Neural cell (in vitro differentiated cells): ENCODE data around the gene KSR2. TPM values are rescaled to one million over a fixed set of nuclear protein-coding genes. Genes with fewer than 3 reads are reported as not detected.

Experiments
- H2AFZ ChIP-seq: fragments of 200-600, 300-800 bp; sonication (generic), shearing (Covaris generic); 2 replicates; pipeline ENCODE4 v1.6.0; 2014; ENCODE audit warnings: low read depth, mild to moderate bottlenecking, antibody characterized with exemption, low read length, moderate library complexity
- H3F3A ChIP-seq: fragments of 200-600 bp; shearing (Covaris generic); 2 replicates; pipeline ENCODE4 v1.6.1; 2016; ENCODE audit warnings: mild to moderate bottlenecking, moderate library complexity, mixed read lengths, antibody characterized with exemption, low read length; ENCODE audit not compliant: insufficient read depth, poor library complexity, severe bottlenecking
- H3K27ac ChIP-seq: fragments of 200-600, 300-800 bp; sonication (generic), shearing (Covaris generic); 2 replicates; pipeline ENCODE4 v1.5.1; 2014; ENCODE audit warnings: mild to moderate bottlenecking, low read length, moderate library complexity
- H3K27me3 ChIP-seq: fragments of 300-800, 200-600 bp; sonication (generic), shearing (Covaris generic); 2 replicates; pipeline ENCODE4 v1.6.0; 2014; ENCODE audit warnings: mild to moderate bottlenecking, low read depth, low read length, moderate library complexity; ENCODE audit not compliant: insufficient read depth
- H3K36me3 ChIP-seq: fragments of 300-800, 200-600 bp; sonication (generic), shearing (Covaris generic); 2 replicates; pipeline ENCODE4 v1.5.1; 2014; ENCODE audit warnings: mild to moderate bottlenecking, antibody characterized with exemption, low read length, moderate library complexity; ENCODE audit not compliant: insufficient read depth
- H3K4me2 ChIP-seq: fragments of 300-800, 200-600 bp; sonication (generic), shearing (Covaris generic); 2 replicates; pipeline ENCODE4 v1.6.0; 2014; ENCODE audit warnings: mild to moderate bottlenecking, low read length
- H3K4me3 ChIP-seq: fragments of 300-800, 200-600 bp; sonication (generic), shearing (Covaris generic); 2 replicates; pipeline ENCODE4 v1.5.1; 2014; ENCODE audit warnings: mild to moderate bottlenecking, low read length, moderate library complexity
- H3K79me2 ChIP-seq: fragments of 200-600 bp; shearing (Covaris generic); replicated peaks from 2 replicates; pipeline ENCODE4 v1.6.0; 2014; ENCODE audit warnings: mild to moderate bottlenecking, low read length, moderate library complexity; ENCODE audit not compliant: insufficient read depth
- H3K9ac ChIP-seq: fragments of 300-800, 200-600 bp; sonication (generic), shearing (Covaris generic); 2 replicates; pipeline ENCODE4 v1.6.1; 2016; ENCODE audit warnings: mild to moderate bottlenecking, low read length, mixed read lengths
- H3K9me2 ChIP-seq: fragments of 200-600 bp; shearing (Covaris generic); 2 replicates; pipeline ENCODE4 v1.6.1; 2016; ENCODE audit warnings: mild to moderate bottlenecking, low read length, mixed read lengths; ENCODE audit not compliant: insufficient read depth
- H3K9me3 ChIP-seq: fragments of 200-600, 300-800 bp; sonication (generic), shearing (Covaris generic); 2 replicates; pipeline ENCODE4 v1.6.1; 2016; ENCODE audit warnings: mild to moderate bottlenecking, mixed run types, low read length, moderate library complexity, mixed read lengths
- H4K20me1 ChIP-seq: fragments of 200-600 bp; shearing (Covaris generic); 2 replicates; pipeline ENCODE4 v1.6.1; 2016; ENCODE audit warnings: mild to moderate bottlenecking, mixed run types; ENCODE audit not compliant: insufficient read depth
- CTCF ChIP-seq: fragments of 450-650 bp; IDR thresholded peaks from 2 replicates; pipeline ENCODE4 v1.5.1; 2014; ENCODE audit warnings: antibody characterized with exemption, mild to moderate bottlenecking, moderate library complexity; ENCODE audit not compliant: poor library complexity, severe bottlenecking
- EP300 ChIP-seq: fragments of 450-650 bp; conservative IDR thresholded peaks from 2 replicates; pipeline ENCODE4 v1.6.1; 2014; ENCODE audit warnings: antibody characterized with exemption, mild to moderate bottlenecking, moderate library complexity; ENCODE audit not compliant: poor library complexity, severe bottlenecking
- EZH2 ChIP-seq: fragments of 200-600, 300-800 bp; shearing (Covaris generic), sonication (generic); IDR thresholded peaks from 2 replicates; pipeline ENCODE4 v1.6.1; 2014; ENCODE audit warnings: antibody characterized with exemption, low read length, borderline replicate concordance, mild to moderate bottlenecking; ENCODE audit not compliant: insufficient read depth, poor library complexity, severe bottlenecking
- MXI1 ChIP-seq: fragments of 450-650 bp; conservative IDR thresholded peaks from 2 replicates; pipeline ENCODE4 v1.6.1; 2014; ENCODE audit warnings: antibody characterized with exemption, mild to moderate bottlenecking; ENCODE audit not compliant: poor library complexity, severe bottlenecking
- POLR2AphosphoS5 ChIP-seq: IDR thresholded peaks from 2 replicates; pipeline ENCODE4 v1.6.1; 2012
- RAD21 ChIP-seq: fragments of 450-650 bp; conservative IDR thresholded peaks from 2 replicates; pipeline ENCODE4 v1.6.1; 2014; ENCODE audit warnings: antibody characterized with exemption, mild to moderate bottlenecking, moderate library complexity
- REST ChIP-seq: IDR thresholded peaks from 2 replicates; pipeline ENCODE4 v1.6.1; 2012; ENCODE audit warnings: borderline replicate concordance
- SMC3 ChIP-seq: fragments of 450-650 bp; conservative IDR thresholded peaks from 2 replicates; pipeline ENCODE4 v1.6.1; 2014; ENCODE audit warnings: antibody characterized with exemption, mild to moderate bottlenecking, moderate library complexity; ENCODE audit not compliant: poor library complexity
- TAF1 ChIP-seq: IDR thresholded peaks from 2 replicates; pipeline ENCODE4 v1.6.1; 2012; ENCODE audit warnings: low read depth
- polyA plus RNA-seq: library from polyadenylated mRNA; depleted of rRNA; stranded (reverse); fragments of >200 nt; gene quantifications from 2 replicates; pipeline ENCODE4 v1.2.3, GENCODE V29; 2014

Gene KSR2
- polyA plus RNA-seq, 1 donor from 2014 or later: 3.0 TPM

DNA sequence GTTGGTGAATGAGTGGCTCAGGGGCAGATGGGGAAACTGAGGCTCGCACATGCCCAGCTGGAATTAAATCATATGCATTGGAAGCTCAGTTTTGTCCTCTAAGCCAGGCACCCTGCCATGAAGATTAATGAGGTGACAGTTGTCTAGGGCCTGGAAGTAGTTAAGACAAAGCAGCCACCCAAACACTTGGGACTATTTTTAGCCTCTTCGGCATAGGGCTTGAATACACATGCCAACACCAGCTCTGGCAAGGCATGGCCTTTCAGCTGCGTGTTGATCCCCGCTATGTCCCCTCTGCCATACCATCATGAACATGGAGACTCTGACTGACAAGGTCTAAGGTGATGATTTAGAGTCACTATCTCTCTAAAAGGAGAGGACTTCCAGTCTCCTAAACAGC is 250.2 kb downstream of the KSR2 start:
- Histone ChIP-seq H3K4me2 (no peak overlapping the region), H3K27ac (no peak overlapping the region), H3K27me3 (no peaks in the 10 kb centered on the region), H3K36me3 (no peaks in the 10 kb centered on the region), H4K20me1 (no peaks in the 10 kb centered on the region), H3K79me2 (no peaks in the 10 kb centered on the region), H2AFZ (no peak overlapping the region), H3F3A (no peaks in the 10 kb centered on the region), H3K4me3 (no peak overlapping the region), H3K9me3 (peaks cover 3% of the 10 kb centered on the region), H3K9ac (no peak overlapping the region), H3K9me2 (no peaks in the 10 kb centered on the region)
- TF ChIP-seq REST (no peak), EP300 (no peak), CTCF (no peak), TAF1 (no peak), EZH2 (no peak), MXI1 (no peak), RAD21 (no peak), SMC3 (no peak), POLR2AphosphoS5 (no peak)

DNA sequence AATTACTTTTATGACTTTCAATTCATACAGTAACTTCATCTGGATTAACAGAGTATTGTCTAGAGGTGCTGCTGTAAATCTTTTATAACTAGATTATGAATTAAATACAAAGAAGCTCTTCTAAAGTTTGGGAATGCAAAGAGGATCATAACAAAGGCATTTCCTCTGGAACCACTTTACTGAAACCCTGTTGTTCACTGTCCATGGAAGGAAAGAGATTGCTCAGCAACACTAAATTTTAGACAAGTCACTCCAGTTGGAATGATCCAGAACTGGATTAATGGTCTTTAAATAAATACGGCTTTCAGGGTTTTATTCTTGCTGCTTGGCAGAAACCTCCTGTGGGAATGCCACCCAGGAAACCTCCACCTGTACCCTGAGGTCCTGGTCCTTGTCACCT is 250.6 kb downstream of the KSR2 start:
- no peaks in the 10 kb centered on the region for H3K27me3 ChIP-seq
- H3K4me3 ChIP-seq: no peak overlapping the region
- no peaks in the 10 kb centered on the region for H4K20me1 ChIP-seq
- no peak overlapping the region for H2AFZ ChIP-seq
- H3K79me2 ChIP-seq: no peaks in the 10 kb centered on the region
- no peaks in the 10 kb centered on the region for H3K36me3 ChIP-seq
- H3F3A ChIP-seq: no peaks in the 10 kb centered on the region
- no peak overlapping the region for H3K9ac ChIP-seq
- H3K9me3 ChIP-seq: peaks cover under 1% of the 10 kb centered on the region
- no peaks in the 10 kb centered on the region for H3K9me2 ChIP-seq
- H3K27ac ChIP-seq: no peak overlapping the region
- no peak for TF ChIP-seq CTCF
- no peak for TF ChIP-seq POLR2AphosphoS5
- no peak for TF ChIP-seq SMC3
- TF ChIP-seq RAD21: no peak
- TF ChIP-seq EP300: no peak
- no peak for TF ChIP-seq EZH2
- H3K4me2 ChIP-seq: no peak overlapping the region
